ENCODE results near the gene BHLHE23.

DNA sequence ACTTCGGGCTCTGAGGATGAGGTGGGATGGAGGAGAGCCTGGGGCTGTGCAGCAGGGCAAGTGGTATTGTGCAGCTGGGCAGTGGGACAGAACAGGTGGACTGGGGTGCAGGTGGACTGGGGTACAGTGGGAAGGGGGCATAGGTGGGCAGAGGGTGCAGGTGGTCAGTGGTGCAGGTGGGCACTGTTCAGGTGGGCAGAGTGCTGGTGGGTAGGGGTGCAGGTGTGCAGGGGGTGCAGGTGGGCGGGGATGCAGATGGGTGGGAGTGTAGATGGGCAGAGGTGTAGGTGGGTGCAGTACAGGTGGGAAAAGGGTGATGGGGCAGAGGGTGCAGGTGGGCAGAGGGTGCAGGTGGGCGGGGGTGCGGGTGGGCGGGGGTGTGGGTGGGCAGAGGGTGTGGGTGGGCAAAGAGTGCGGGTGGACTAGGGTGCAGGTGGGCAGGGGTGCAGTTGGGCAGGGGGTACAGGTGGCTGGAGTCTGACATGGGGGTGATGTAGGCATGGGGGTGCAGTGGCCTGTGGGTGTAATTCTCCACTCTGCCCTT lies 20.4 kb downstream of the BHLHE23 start:
- TF ChIP-seq PAX5 (IDR thresholded peaks at IDR 0.05; ENCODE audit: insufficient read depth, low read length, severe bottlenecking) (no peak), POLR2A (IDR thresholded peaks at IDR 0.05; ENCODE audit: low read depth, low read length) (no peak), TAF1 (IDR thresholded peaks at IDR 0.05; ENCODE audit: low read depth, low read length) (no peak), POLR2AphosphoS5 (IDR thresholded peaks at IDR 0.05; ENCODE audit: low read depth, low read length) (no peak), POU2F2 (IDR thresholded peaks at IDR 0.05; ENCODE audit: low read depth, low read length) (no peak), SPI1 (IDR thresholded peaks at IDR 0.05; ENCODE audit: low read depth, low read length) (no peak)
